ENCODE data around the gene TLL1.

GRCh38 chr4:165982934-165983333 lies 109.9 kb downstream of the TLL1 start:
- no peak for TF ChIP-seq POLR2AphosphoS5 (IDR thresholded peaks at IDR 0.05)
- no peak for TF ChIP-seq POLR2A (IDR thresholded peaks at IDR 0.05; ENCODE audit: low read depth)
- TF ChIP-seq CTCF (IDR thresholded peaks at IDR 0.05), result no peak

Data from esophagus muscularis mucosa (tissue), 3 donors.